ENCODE data around the gene RIPK4.
A peak's percentile ranks its signal among the peaks of the same experiment; 100 is the strongest.
"Not testable (repeated sequence)": the region's sequence is repeated elsewhere in the genome, so short reads cannot be mapped to it uniquely, and the experiment has no call there.

RIPK4 gene

DNA sequence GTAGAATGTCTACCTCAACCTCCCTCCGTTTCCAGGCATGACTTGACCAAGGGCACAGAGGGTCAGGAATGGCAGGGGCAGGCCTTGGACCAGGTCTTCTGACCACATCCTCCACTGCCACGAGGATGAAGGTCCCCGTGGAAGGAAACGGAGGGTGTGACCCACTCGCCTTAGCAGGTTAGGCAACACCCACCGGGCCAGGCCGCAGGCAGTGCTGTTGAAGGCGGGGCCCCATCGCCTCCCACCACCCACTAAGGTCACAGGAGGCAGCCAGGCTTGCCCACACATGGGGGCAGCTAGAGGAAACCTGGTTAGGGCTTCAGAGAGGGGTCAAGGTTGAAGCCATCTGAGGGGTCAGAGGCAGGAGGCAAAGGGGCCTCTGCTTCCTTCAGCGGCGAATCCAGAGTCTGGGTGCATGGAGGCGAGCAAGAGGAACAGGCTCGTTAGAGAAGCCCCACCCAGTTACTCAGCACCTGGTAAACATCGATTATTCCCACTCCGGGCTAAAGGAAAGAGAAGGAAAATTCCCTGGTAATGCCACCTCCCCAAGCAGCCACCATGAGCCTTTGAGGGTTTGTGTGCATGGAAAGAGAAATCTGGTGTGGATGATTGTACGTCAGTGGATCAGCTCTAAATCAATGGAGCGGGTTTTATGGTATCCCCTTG, 37.0 kb downstream of the RIPK4 start:
- peaks cover 3 to 22% (median 16%) of the 10 kb centered on the region in 5 donors for H3K4me1 ChIP-seq (ENCODE audit: control insufficient read depth in 5 of 5, insufficient read depth in 5 of 5, low read length in 5 of 5)
- peaks cover 6 to 49% (median 40%) of the 10 kb centered on the region in 5 donors for H3K27me3 ChIP-seq (ENCODE audit: control insufficient read depth in 5 of 5, insufficient read depth in 4 of 5, low read length in 5 of 5)
- H3K4me3 ChIP-seq (ENCODE audit: low read depth in 1 of 5, low read length in 5 of 5) = no peak overlapping the region
- no peaks in the 10 kb centered on the region for H3K36me3 ChIP-seq (ENCODE audit: control insufficient read depth in 5 of 5, insufficient read depth in 5 of 5, low read length in 5 of 5)
- no peak overlapping the region for H3K27ac ChIP-seq (ENCODE audit: low read depth, low read length)
- peaks cover 0 to 11% (median 6%) of the 10 kb centered on the region in 5 donors for H3K9me3 ChIP-seq (ENCODE audit: control insufficient read depth in 5 of 5, low read length in 5 of 5)
- H3K9ac ChIP-seq (ENCODE audit: low read length in 5 of 5) = no peak overlapping the region

GRCh38 chr21:41727784-41728763, 38.8 kb downstream of the RIPK4 start:
- Histone ChIP-seq H3K27ac (ENCODE audit: low read depth, low read length) (no peak overlapping the region), H3K9ac (ENCODE audit: low read length in 5 of 5) (no peak overlapping the region), H3K27me3 (ENCODE audit: control insufficient read depth in 5 of 5, insufficient read depth in 4 of 5, low read length in 5 of 5) (peaks cover 13 to 53% (median 34%) of the 10 kb centered on the region in 5 donors), H3K4me1 (ENCODE audit: control insufficient read depth in 5 of 5, insufficient read depth in 5 of 5, low read length in 5 of 5) (peaks cover 3 to 22% (median 16%) of the 10 kb centered on the region in 5 donors), H3K9me3 (ENCODE audit: control insufficient read depth in 5 of 5, low read length in 5 of 5) (peaks cover 0 to 11% (median 4%) of the 10 kb centered on the region in 5 donors), H3K4me3 (ENCODE audit: low read depth in 1 of 5, low read length in 5 of 5) (no peak overlapping the region), H3K36me3 (ENCODE audit: control insufficient read depth in 5 of 5, insufficient read depth in 5 of 5, low read length in 5 of 5) (no peaks in the 10 kb centered on the region)

DNA sequence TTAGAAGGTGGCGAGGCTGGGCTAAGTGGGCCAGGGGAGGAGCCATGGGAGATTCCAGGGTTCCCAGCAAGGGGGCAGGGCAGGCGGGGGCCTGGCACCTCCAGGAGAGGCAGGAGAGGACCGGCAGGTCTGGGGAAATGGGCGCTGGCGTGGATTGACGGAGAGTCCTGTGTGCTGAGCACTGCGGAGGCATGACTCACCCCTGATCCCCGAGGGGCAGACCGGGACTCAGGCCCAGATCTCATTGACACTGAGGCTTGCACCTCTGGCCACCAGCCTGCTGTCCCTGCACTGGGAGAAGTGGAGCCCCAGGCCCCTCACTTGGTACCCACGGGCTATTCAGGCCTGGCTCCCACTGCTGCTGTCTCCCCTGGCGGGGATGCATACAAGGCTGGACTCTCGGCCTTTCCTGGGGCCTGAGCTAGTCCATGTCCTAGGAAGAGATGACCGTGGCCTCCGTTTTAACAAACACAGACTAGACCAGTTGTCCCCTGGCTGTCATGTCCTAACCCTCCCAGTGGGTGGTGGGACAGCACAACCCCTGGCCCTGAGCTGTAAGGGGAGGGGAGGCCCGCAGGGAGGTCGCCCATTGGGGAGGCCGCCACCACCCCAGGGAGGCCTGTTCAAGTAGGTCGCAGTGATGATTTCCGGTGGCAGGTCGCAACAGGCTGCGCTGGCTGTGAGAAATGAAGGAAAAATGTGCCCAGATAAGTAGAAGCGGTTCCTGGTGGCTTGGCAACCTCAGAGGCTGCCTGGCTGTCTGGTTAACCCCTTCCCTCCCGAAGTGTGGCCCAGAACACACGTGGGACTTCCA, 39.7 kb downstream of the RIPK4 start:
- no peak overlapping the region for H3K9ac ChIP-seq (ENCODE audit: low read length in 5 of 5)

GRCh38 chr21:41726630-41726969, 40.3 kb downstream of the RIPK4 start:
- peaks cover 3 to 22% (median 16%) of the 10 kb centered on the region in 5 donors for H3K4me1 ChIP-seq (ENCODE audit: control insufficient read depth in 5 of 5, insufficient read depth in 5 of 5, low read length in 5 of 5)
- H3K9ac ChIP-seq (ENCODE audit: low read length in 5 of 5) = no peak overlapping the region
- H3K27me3 ChIP-seq (ENCODE audit: control insufficient read depth in 5 of 5, insufficient read depth in 4 of 5, low read length in 5 of 5) = peaks cover 13 to 53% (median 40%) of the 10 kb centered on the region in 5 donors
- H3K36me3 ChIP-seq (ENCODE audit: control insufficient read depth in 5 of 5, insufficient read depth in 5 of 5, low read length in 5 of 5) = no peaks in the 10 kb centered on the region
- H3K27ac ChIP-seq (ENCODE audit: low read depth, low read length) = no peak overlapping the region
- H3K9me3 ChIP-seq (ENCODE audit: control insufficient read depth in 5 of 5, low read length in 5 of 5) = peaks cover 0 to 2% (median 0%) of the 10 kb centered on the region in 5 donors
- H3K4me3 ChIP-seq (ENCODE audit: low read depth in 1 of 5, low read length in 5 of 5) = no peak overlapping the region

More for the DNA sequence above, 39.7 kb downstream of the RIPK4 start:
- no peaks in the 10 kb centered on the region for H3K36me3 ChIP-seq (ENCODE audit: control insufficient read depth in 5 of 5, insufficient read depth in 5 of 5, low read length in 5 of 5)
- H3K9me3 ChIP-seq (ENCODE audit: control insufficient read depth in 5 of 5, low read length in 5 of 5) = peaks cover 0 to 7% (median 0%) of the 10 kb centered on the region in 5 donors
- peaks cover 3 to 22% (median 16%) of the 10 kb centered on the region in 5 donors for H3K4me1 ChIP-seq (ENCODE audit: control insufficient read depth in 5 of 5, insufficient read depth in 5 of 5, low read length in 5 of 5)
- no peak overlapping the region for H3K4me3 ChIP-seq (ENCODE audit: low read depth in 1 of 5, low read length in 5 of 5)
- H3K27ac ChIP-seq (ENCODE audit: low read depth, low read length) = no peak overlapping the region
- H3K27me3 ChIP-seq (ENCODE audit: control insufficient read depth in 5 of 5, insufficient read depth in 4 of 5, low read length in 5 of 5) = peaks cover 13 to 53% (median 40%) of the 10 kb centered on the region in 5 donors

DNA sequence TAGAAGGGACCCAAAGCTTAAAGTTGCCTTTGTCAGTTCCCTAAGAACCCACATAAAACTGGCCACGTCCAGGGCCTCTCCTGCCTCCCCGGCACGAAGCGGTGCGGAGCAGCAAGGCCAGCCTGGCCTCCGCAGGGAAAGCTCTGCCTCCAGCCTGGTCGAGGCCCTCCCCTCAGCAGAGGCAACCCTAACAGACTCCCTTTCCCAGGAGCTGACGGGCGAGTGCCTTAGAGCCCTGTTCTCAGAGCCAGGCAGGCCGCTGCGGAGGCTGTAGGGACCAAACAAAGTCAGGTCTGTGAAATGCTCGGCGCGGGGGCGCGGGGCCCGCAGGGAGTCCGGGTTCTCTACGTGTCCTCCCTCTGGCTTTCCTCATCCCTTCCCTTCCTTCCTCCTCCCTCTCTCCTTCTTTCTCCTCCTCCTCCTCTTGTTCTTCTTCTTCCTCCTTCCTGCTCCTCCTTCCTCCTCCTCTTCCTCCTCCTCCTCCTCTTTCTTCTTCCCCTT, 40.7 kb downstream of the RIPK4 start:
- Histone ChIP-seq H3K36me3 (ENCODE audit: control insufficient read depth in 5 of 5, insufficient read depth in 5 of 5, low read length in 5 of 5) (no peaks in the 10 kb centered on the region), H3K4me1 (ENCODE audit: control insufficient read depth in 5 of 5, insufficient read depth in 5 of 5, low read length in 5 of 5) (peaks cover 3 to 22% (median 16%) of the 10 kb centered on the region in 5 donors), H3K4me3 (ENCODE audit: low read depth in 1 of 5, low read length in 5 of 5) (peak overlapping the region in 4 of 5 donors; percentile 17 to 38 (median 22)), H3K9me3 (ENCODE audit: control insufficient read depth in 5 of 5, low read length in 5 of 5) (no peaks in the 10 kb centered on the region), H3K9ac (ENCODE audit: low read length in 5 of 5) (peak overlapping the region in 1 of 5 donors; percentile 11), H3K27ac (ENCODE audit: low read depth, low read length) (no peak overlapping the region), H3K27me3 (ENCODE audit: control insufficient read depth in 5 of 5, insufficient read depth in 4 of 5, low read length in 5 of 5) (peaks cover 13 to 53% (median 40%) of the 10 kb centered on the region in 5 donors)

DNA sequence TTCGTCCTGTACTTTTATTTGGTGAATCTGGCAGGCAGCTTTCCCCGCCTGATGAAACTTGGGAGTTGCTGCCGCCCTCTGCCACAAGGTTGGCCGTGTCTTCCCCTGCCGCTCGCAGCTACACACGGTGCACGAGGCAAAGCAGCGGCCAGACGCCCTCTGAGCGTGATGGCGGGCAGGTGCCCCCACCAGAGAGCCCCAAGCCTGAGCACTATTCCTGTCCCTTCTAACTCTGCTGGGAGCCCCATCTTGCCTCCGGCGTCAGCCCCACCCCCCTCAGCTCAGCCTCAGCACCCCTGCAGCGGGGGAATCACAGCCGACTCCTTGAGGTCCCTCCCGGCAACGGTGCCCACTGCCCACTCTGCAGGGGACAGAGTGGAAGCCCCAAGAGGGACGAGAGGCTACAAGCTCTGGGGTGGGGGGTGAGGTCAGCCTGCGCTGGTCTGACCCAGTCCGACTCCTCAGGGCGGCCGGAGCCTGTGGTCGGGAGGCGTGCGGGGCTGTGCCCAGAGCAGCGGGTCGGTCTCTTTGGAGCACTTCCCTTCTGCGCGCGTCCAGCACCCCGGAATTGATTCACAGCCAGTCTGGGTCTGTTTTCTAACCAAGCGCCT, 41.3 kb downstream of the RIPK4 start:
- Histone ChIP-seq H3K4me3 (ENCODE audit: low read depth in 1 of 5, low read length in 5 of 5) (peak overlapping the region in 4 of 5 donors; percentile 21 to 47 (median 30)), H3K4me1 (ENCODE audit: control insufficient read depth in 5 of 5, insufficient read depth in 5 of 5, low read length in 5 of 5) (peaks cover 3 to 22% (median 16%) of the 10 kb centered on the region in 5 donors), H3K9ac (ENCODE audit: low read length in 5 of 5) (peak overlapping the region in 2 of 5 donors; percentile 11 to 40), H3K36me3 (ENCODE audit: control insufficient read depth in 5 of 5, insufficient read depth in 5 of 5, low read length in 5 of 5) (no peaks in the 10 kb centered on the region), H3K9me3 (ENCODE audit: control insufficient read depth in 5 of 5, low read length in 5 of 5) (no peaks in the 10 kb centered on the region), H3K27ac (ENCODE audit: low read depth, low read length) (no peak overlapping the region), H3K27me3 (ENCODE audit: control insufficient read depth in 5 of 5, insufficient read depth in 4 of 5, low read length in 5 of 5) (peaks cover 13 to 53% (median 40%) of the 10 kb centered on the region in 5 donors)

DNA sequence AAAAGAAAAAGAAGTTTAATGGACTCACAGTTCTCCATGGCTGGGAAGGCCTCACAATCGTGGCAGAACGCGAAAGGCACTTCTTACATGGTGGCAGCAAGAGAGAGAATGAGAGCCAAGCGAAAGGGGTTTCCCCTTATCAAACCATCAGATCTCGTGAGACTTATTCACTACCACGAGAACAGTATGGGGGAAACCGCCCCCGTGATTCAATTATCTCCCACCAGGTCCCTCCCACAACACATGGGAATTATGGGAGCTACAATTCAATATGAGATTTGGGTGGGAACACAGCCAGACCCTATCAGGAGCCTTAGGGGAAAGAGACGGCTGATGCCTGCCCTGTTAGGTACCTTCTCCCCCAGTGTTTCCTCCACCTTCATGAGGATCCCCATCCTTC, 43.0 kb downstream of the RIPK4 start:
- peaks cover 13 to 38% (median 35%) of the 10 kb centered on the region in 5 donors for H3K27me3 ChIP-seq (ENCODE audit: control insufficient read depth in 5 of 5, insufficient read depth in 4 of 5, low read length in 5 of 5)
- not testable (repeated sequence) for H3K27ac ChIP-seq (ENCODE audit: low read depth, low read length); H3K9ac ChIP-seq (ENCODE audit: low read length in 5 of 5); H3K36me3 ChIP-seq (ENCODE audit: control insufficient read depth in 5 of 5, insufficient read depth in 5 of 5, low read length in 5 of 5); H3K9me3 ChIP-seq (ENCODE audit: control insufficient read depth in 5 of 5, low read length in 5 of 5); H3K4me3 ChIP-seq (ENCODE audit: low read depth in 1 of 5, low read length in 5 of 5)
- peaks cover 3 to 22% (median 16%) of the 10 kb centered on the region in 5 donors for H3K4me1 ChIP-seq (ENCODE audit: control insufficient read depth in 5 of 5, insufficient read depth in 5 of 5, low read length in 5 of 5)

DNA sequence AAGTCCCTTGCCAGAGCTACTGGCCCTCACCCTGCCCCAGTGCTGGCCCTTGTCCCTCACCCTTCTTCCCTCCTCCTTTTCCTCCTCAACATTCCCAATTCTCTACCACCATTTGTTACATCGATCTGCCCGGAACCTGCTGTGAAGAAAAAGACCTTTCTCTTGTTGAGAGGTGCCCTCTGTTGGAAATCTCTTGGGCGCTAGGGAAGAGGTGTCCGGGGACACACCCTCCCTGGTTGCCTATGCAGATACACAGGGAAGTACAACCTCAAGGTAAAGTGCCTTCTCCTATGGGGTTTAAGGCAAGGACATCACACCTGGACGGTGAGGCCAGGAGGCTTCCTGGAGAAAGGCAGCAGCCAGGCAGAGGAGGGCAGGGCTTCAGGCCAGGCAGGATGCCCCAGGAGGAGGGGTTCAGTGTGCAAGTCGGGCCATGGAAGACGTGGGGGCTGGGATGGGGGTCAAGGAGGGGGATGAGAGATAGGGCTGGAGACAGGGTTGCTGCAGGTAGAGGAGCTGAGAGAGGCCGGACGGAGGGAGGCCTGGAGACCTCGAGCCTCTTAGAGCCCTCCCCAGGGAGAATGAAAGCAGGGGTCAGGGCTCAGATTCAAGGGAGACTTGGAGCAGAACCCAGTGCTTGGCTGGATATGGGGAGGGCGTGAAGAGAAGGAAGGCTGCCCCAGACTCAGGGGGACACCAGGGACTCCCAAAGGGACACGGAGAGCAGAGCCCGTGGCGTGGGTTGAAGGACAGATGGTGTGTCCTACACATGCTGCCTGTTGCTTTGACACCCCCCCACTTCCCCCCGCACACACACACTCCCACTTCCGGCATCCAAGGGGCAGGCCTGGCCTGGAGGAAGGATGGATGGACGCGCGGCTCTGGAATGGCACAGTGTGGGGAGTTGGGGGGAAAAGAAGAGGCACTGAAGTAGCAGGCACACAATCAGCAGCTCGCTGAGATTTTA, 44.5 kb downstream of the RIPK4 start:
- Histone ChIP-seq H3K36me3 (ENCODE audit: control insufficient read depth in 5 of 5, insufficient read depth in 5 of 5, low read length in 5 of 5) (no peaks in the 10 kb centered on the region), H3K9me3 (ENCODE audit: control insufficient read depth in 5 of 5, low read length in 5 of 5) (no peaks in the 10 kb centered on the region), H3K27me3 (ENCODE audit: control insufficient read depth in 5 of 5, insufficient read depth in 4 of 5, low read length in 5 of 5) (peaks cover 13 to 29% (median 24%) of the 10 kb centered on the region in 5 donors)

More for the DNA sequence above, 44.5 kb downstream of the RIPK4 start:
- H3K4me1 ChIP-seq (ENCODE audit: control insufficient read depth in 5 of 5, insufficient read depth in 5 of 5, low read length in 5 of 5) = peaks cover 3 to 17% (median 13%) of the 10 kb centered on the region in 5 donors
- H3K27ac ChIP-seq (ENCODE audit: low read depth, low read length) = no peak overlapping the region
- no peak overlapping the region for H3K4me3 ChIP-seq (ENCODE audit: low read depth in 1 of 5, low read length in 5 of 5)
- H3K9ac ChIP-seq (ENCODE audit: low read length in 5 of 5) = no peak overlapping the region

Data from subcutaneous abdominal adipose tissue (tissue), 5 donors.